K562 (cell line): ENCODE results near the gene TAF5. TPM values are rescaled to one million over a fixed set of nuclear protein-coding genes. Genes with fewer than 3 reads are reported as not detected.

Experiments
- EWSR1 ChIP-seq: fragments of 450-650 bp; IDR thresholded peaks from 2 replicates; pipeline ENCODE4 v1.6.1; 2018; ENCODE audit warnings: borderline replicate concordance, mild to moderate bottlenecking, low read depth, moderate library complexity; ENCODE audit not compliant: partially characterized antibody
- FOXJ2 ChIP-seq: fragments of 200-800 bp; sonication (Bioruptor generic); IDR thresholded peaks from 2 replicates; pipeline ENCODE4 v1.6.1; 2016; ENCODE audit warnings: missing genetic modification characterization, missing compliant biosample characterization
- IFI16 ChIP-seq: fragments of 250-450 bp; sonication (Bioruptor Pico); IDR thresholded peaks from 2 replicates; pipeline ENCODE4 v2.1.2; 2022; ENCODE audit warnings: mild to moderate bottlenecking, inconsistent platforms
- MAFF ChIP-seq: IDR thresholded peaks from 2 replicates; pipeline ENCODE4 v1.6.1; 2012; ENCODE audit warnings: low read length, improper control_type of control experiment
- NFE2L1 ChIP-seq: fragments of 450-650 bp; IDR thresholded peaks from 2 replicates; pipeline ENCODE4 v1.6.1; 2016; ENCODE audit warnings: missing genetic modification characterization, low read depth, mild to moderate bottlenecking, missing compliant biosample characterization, moderate library complexity, borderline replicate concordance
- NR1H2 ChIP-seq: sonication (generic); formaldehyde crosslinking; IDR thresholded peaks from 2 replicates; pipeline ENCODE4 v1.4.0; 2020; ENCODE audit warnings: mild to moderate bottlenecking, missing genetic modification reagents
- SRSF3 ChIP-seq: fragments of 200-400 bp; formaldehyde crosslinking; IDR thresholded peaks from 2 replicates; pipeline ENCODE4 v1.6.1; 2016; ENCODE audit warnings: mild to moderate bottlenecking, low read length, moderate library complexity; ENCODE audit not compliant: insufficient read depth
- THRAP3 ChIP-seq: fragments of 450-650 bp; IDR thresholded peaks from 2 replicates; pipeline ENCODE4 v1.6.1; 2016; ENCODE audit warnings: mild to moderate bottlenecking, inconsistent platforms, borderline replicate concordance
- ZNF12 ChIP-seq: sonication (generic); formaldehyde crosslinking; IDR thresholded peaks from 2 replicates; pipeline ENCODE4 v1.4.0; 2020; ENCODE audit warnings: mild to moderate bottlenecking, missing genetic modification reagents
- ZNF124 ChIP-seq: sonication (generic); formaldehyde crosslinking; IDR thresholded peaks from 2 replicates; pipeline ENCODE4 v1.8.1; 2022; ENCODE audit warnings: missing genetic modification reagents
- ZNF445 ChIP-seq: fragments of 250-450 bp; sonication (Bioruptor Pico); IDR thresholded peaks from 2 replicates; pipeline ENCODE4 v1.4.0; 2020; ENCODE audit warnings: low read depth, mild to moderate bottlenecking, moderate library complexity
- ZNF57 ChIP-seq: fragments of 450-650 bp; formaldehyde crosslinking; IDR thresholded peaks from 2 replicates; pipeline ENCODE4 v1.4.0; 2020; ENCODE audit warnings: mild to moderate bottlenecking, moderate library complexity
- ZNF707 ChIP-seq: fragments of 250-450 bp; sonication (Bioruptor Pico); conservative IDR thresholded peaks from 2 replicates; pipeline ENCODE4 v1.8.0; 2022; ENCODE audit warnings: inconsistent platforms, mild to moderate bottlenecking, moderate library complexity
- ZNF780A ChIP-seq: fragments of 250-450 bp; sonication (Bioruptor Pico); IDR thresholded peaks from 2 replicates; pipeline ENCODE4 v1.5.0; 2021; ENCODE audit warnings: mild to moderate bottlenecking
- polyA plus RNA-seq, 8 experiments: library from polyadenylated mRNA; depleted of rRNA in 4 of 8; stranded (reverse) in 5 of 8; unstranded in 3 of 8; fragments of >200 nt; fragmentation: Nextera tagmentation in 2 of 8; fragmentation: Illumina TruSeq in 1 of 8; extraction: Ambion mirVana in 2 of 8; extraction: Trizol in 1 of 8; gene quantifications; 2 replicates each; pipeline versions ENCODE4 v1.2.1 to v1.2.3, GENCODE V29; 2011 to 2014; ENCODE audit warnings: inconsistent platforms in 1 of 8, missing spikeins in 1 of 8
- total RNA-seq, 7 experiments: library from RNA; depleted of rRNA in 6 of 7; stranded (reverse); fragments of >200 nt in 6 of 7; fragmentation: Illumina TruSeq in 2 of 7; extraction: Trizol in 2 of 7; gene quantifications; 2 replicates each; pipeline versions ENCODE4 v1.2.1 to v1.2.3, GENCODE V29; 2011 to 2021; ENCODE audit warnings: low replicate concordance in 1 of 7
- TF ChIP-seq, protein P1 (sequence below): fragments of 250-450 bp; sonication (Bioruptor Pico); IDR thresholded peaks from 2 replicates; pipeline ENCODE4 v1.5.0; 2022; ENCODE audit warnings: mild to moderate bottlenecking
- TF ChIP-seq, protein P2 (sequence below): fragments of 450-650 bp; formaldehyde crosslinking; conservative IDR thresholded peaks from 2 replicates; pipeline ENCODE4 v1.4.0; 2022; ENCODE audit warnings: mild to moderate bottlenecking, missing genetic modification characterization
- TF ChIP-seq, protein P3 (sequence below): sonication (generic); formaldehyde crosslinking; IDR thresholded peaks from 2 replicates; pipeline ENCODE4 v1.8.0; 2022; ENCODE audit warnings: mild to moderate bottlenecking, missing genetic modification reagents
- TF ChIP-seq, protein P4 (sequence below): sonication (generic); formaldehyde crosslinking; IDR thresholded peaks from 2 replicates; pipeline ENCODE4 v1.8.0; 2022; ENCODE audit warnings: missing genetic modification reagents, mild to moderate bottlenecking, borderline replicate concordance
- TF ChIP-seq, protein P5 (sequence below): fragments of 450-650 bp; formaldehyde crosslinking; IDR thresholded peaks from 2 replicates; pipeline ENCODE4 v1.4.0; 2022; ENCODE audit warnings: missing genetic modification characterization

The TAF5 gene
- total and polyA plus RNA-seq, 9 of the 15 experiments (the other 6 are each of a cell fraction or from before 2014, with no cell fraction given) = 4.2 to 11.9 (median 9.3) TPM

DNA sequence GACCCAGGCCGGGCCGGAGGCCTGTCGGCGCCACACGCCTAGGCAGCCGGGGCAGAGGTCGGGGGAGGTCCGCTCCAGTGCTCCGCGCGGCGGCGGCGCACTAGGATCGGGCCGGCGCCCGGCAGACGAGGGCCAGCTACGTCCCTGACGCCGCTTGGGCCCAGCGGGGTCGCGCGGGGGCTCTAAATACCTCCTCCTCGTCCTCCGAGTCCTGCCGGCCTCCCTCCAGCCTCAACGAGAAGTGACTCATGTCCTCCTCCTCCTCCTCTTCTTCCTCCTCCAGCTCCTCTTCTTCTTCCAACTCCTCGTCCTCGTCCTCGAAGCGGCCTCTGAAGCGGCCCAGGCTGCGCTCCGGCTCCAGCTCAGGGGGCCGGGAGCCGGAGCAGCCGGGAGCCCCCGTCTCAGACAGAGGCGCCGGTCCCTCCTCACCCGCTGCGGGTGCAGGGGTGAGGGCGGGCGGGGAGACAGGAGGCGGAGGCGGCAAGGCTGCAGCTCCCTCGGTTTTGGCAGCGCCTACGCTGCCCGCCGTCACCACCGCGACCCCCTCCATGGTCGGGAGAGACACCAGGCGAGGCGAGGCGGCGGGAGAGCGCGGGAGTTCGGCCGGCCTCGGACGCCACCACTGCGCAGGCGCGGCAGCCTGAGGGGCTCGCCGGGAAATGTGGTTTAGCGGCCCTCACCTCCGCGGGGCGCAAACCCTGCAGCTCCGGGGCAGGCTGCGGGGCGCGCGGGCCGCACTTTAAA is 17.1 kb upstream of the TAF5 start, which contains the start of gene PCGF6 (continued):
- TF ChIP-seq, protein P1, sequence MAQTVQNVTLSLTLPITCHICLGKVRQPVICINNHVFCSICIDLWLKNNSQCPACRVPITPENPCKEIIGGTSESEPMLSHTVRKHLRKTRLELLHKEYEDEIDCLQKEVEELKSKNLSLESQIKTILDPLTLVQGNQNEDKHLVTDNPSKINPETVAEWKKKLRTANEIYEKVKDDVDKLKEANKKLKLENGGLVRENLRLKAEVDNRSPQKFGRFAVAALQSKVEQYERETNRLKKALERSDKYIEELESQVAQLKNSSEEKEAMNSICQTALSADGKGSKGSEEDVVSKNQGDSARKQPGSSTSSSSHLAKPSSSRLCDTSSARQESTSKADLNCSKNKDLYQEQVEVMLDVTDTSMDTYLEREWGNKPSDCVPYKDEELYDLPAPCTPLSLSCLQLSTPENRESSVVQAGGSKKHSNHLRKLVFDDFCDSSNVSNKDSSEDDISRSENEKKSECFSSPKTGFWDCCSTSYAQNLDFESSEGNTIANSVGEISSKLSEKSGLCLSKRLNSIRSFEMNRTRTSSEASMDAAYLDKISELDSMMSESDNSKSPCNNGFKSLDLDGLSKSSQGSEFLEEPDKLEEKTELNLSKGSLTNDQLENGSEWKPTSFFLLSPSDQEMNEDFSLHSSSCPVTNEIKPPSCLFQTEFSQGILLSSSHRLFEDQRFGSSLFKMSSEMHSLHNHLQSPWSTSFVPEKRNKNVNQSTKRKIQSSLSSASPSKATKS (CRISPR knock-in tag) = no peak
- TF ChIP-seq NR1H2 (CRISPR knock-in tag) (no peak), MAFF (no peak), IFI16 (CRISPR knock-in tag) (no peak), EWSR1 (no peak), SRSF3 (no peak), FOXJ2 (tag) (no peak), NFE2L1 (tag) (no peak), ZNF707 (CRISPR knock-in tag) (no peak), ZNF780A (no peak), ZNF57 (CRISPR knock-in tag) (no peak), ZNF445 (CRISPR knock-in tag) (no peak), ZNF12 (CRISPR knock-in tag) (no peak), ZNF124 (CRISPR knock-in tag) (no peak), THRAP3 (no peak)
- TF ChIP-seq, protein P2, sequence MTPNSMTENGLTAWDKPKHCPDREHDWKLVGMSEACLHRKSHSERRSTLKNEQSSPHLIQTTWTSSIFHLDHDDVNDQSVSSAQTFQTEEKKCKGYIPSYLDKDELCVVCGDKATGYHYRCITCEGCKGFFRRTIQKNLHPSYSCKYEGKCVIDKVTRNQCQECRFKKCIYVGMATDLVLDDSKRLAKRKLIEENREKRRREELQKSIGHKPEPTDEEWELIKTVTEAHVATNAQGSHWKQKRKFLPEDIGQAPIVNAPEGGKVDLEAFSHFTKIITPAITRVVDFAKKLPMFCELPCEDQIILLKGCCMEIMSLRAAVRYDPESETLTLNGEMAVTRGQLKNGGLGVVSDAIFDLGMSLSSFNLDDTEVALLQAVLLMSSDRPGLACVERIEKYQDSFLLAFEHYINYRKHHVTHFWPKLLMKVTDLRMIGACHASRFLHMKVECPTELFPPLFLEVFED (CRISPR knock-in tag) = no peak
- TF ChIP-seq, protein P3, sequence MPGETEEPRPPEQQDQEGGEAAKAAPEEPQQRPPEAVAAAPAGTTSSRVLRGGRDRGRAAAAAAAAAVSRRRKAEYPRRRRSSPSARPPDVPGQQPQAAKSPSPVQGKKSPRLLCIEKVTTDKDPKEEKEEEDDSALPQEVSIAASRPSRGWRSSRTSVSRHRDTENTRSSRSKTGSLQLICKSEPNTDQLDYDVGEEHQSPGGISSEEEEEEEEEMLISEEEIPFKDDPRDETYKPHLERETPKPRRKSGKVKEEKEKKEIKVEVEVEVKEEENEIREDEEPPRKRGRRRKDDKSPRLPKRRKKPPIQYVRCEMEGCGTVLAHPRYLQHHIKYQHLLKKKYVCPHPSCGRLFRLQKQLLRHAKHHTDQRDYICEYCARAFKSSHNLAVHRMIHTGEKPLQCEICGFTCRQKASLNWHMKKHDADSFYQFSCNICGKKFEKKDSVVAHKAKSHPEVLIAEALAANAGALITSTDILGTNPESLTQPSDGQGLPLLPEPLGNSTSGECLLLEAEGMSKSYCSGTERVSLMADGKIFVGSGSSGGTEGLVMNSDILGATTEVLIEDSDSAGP (CRISPR knock-in tag) = 0 out of 2 replicates have a peak, but pooled peaks have one; percentile 58
- TF ChIP-seq, protein P4, sequence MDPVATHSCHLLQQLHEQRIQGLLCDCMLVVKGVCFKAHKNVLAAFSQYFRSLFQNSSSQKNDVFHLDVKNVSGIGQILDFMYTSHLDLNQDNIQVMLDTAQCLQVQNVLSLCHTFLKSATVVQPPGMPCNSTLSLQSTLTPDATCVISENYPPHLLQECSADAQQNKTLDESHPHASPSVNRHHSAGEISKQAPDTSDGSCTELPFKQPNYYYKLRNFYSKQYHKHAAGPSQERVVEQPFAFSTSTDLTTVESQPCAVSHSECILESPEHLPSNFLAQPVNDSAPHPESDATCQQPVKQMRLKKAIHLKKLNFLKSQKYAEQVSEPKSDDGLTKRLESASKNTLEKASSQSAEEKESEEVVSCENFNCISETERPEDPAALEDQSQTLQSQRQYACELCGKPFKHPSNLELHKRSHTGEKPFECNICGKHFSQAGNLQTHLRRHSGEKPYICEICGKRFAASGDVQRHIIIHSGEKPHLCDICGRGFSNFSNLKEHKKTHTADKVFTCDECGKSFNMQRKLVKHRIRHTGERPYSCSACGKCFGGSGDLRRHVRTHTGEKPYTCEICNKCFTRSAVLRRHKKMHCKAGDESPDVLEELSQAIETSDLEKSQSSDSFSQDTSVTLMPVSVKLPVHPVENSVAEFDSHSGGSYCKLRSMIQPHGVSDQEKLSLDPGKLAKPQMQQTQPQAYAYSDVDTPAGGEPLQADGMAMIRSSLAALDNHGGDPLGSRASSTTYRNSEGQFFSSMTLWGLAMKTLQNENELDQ (CRISPR knock-in tag) = no peak
- TF ChIP-seq, protein P5, sequence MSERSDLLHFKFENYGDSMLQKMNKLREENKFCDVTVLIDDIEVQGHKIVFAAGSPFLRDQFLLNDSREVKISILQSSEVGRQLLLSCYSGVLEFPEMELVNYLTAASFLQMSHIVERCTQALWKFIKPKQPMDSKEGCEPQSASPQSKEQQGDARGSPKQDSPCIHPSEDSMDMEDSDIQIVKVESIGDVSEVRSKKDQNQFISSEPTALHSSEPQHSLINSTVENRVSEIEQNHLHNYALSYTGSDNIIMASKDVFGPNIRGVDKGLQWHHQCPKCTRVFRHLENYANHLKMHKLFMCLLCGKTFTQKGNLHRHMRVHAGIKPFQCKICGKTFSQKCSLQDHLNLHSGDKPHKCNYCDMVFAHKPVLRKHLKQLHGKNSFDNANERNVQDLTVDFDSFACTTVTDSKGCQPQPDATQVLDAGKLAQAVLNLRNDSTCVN (CRISPR knock-in tag) = no peak
